HG03097 (cell line): ENCODE measurements around the gene DPP10.
"Not testable (repeated sequence)": the region's sequence is repeated elsewhere in the genome, so short reads cannot be mapped to it uniquely, and the experiment has no call there.

Experiments
- ATAC-seq: cut with Tn5 transposase; IDR thresholded peaks from one replicate; pipeline ENCODE4 v1.9.1; 2021; ENCODE audit not compliant: unreplicated experiment, low FRiP score

DPP10 gene

DNA sequence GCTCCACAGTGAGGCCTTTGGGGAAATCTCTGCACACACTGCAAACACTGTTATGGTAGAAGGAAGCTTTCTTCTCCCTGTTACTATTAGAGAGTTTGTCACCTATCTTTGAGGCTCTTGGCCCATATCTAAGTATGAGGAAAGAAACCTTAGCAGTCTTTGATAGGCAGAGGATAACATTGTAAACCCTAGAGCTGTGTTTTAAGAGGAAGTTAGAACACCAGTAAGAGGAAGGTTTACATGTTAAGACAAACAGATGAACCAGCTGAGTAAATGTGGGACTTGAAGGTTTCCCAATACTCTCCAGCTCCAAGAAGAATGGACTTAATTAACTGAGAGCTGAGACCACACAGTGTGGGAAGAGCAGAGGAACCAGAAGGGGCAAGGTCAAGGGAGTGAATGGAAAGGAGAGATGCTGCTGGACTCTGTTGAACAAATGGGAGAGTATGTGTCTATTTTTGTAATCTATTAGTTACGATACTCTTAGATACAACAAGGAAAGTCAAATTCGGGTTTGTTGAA, 257.0 kb downstream of the DPP10 start:
- no peak for ATAC-seq

DNA sequence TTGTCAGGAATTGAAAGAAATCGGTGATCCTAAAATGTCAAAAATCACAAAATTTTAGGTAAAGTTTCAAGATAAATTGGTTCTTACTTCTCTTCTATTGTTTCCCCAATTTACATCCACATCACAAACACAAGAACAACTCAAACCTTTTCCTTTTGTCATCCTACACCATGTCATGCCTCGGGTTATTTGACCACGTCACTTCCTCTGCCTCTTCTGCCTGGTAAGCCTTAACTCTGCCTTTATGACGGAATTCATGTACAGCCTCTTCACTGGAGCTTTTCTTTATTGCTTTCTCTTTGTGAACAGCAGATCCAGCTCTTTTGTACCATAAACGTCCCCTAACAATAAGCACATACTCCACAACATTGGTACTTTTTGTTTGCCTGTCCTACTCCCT, 258.0 kb downstream of the DPP10 start:
- no peak for ATAC-seq

DNA sequence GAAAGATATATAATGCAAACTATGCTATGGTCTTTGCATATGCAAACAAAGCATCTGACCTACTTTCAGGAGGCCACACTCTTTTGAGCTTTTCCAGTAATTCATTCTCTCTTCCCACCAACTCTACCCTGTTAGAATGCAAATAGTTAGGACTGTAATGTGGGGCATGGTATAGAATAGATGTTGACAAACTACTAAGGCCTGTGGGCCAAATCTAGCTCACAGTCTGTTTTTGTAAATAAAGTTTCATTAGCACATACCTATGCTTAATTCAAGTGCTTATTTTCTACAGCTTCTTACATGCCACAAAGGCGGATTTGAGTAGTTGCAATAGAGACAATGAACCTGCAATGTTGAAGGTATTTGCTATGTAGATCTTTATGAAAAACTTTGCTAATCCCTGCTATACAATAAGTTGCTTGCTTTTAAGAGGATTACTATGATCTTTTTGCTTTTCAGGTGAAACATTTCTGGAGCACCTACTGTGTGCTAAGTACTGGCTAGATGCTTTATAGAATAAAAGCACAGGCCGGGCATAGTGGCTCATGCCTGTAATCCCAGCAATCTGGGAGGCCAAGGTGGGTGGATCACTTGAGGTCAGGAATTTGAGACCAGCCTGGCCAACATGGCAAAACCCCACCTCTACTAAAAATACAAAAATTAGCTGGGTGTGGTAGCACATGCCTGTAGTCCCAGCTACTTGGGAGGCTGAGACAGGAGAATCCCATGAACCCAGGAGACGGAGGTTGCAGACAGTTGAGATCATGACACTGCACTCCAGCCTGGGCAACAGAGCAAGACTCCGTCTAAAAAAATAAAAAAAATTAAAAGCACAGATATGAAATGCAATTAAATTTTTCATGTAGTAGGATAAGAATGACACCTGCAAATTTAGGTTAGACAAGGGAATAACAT, 267.8 kb downstream of the DPP10 start:
- no peak for ATAC-seq

DNA sequence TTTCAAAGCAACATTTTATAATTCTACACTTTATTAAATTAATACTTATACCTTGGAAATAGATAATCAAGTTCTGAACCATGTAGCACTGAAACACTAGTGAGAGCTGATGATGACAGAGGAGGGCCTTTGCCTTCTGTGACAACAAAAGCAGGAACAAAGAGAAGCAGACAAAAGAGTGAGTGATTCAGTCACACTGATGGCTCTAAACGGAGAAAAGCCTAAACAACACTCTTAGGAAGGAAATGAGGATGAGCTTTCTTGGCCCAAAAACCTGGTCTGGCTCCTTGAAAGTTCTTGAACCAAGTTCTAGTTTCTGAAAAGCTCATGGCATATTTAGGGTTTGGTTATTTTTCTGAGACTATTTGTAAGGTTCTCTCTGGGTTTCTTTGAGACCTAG, 271.9 kb downstream of the DPP10 start:
- ATAC-seq = no peak

DNA sequence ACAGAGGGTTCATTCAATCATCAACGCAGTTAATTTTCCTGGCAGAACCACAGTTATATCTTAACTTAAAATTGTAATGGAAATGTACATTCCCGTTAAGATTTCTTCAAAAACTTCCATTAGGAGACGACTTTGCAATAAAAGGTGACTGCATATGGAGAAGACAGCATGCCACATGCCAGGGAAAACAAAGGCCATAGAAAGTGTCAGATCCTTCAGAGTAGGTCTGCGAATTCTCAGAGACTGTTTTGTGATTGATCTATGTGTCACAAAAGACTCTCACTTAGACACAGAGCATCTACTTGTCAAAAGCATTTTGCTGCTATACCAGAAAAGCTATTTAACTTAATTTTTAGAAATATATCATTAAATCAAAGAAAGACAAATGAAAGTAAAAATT, 274.6 kb downstream of the DPP10 start:
- no peak for ATAC-seq

DNA sequence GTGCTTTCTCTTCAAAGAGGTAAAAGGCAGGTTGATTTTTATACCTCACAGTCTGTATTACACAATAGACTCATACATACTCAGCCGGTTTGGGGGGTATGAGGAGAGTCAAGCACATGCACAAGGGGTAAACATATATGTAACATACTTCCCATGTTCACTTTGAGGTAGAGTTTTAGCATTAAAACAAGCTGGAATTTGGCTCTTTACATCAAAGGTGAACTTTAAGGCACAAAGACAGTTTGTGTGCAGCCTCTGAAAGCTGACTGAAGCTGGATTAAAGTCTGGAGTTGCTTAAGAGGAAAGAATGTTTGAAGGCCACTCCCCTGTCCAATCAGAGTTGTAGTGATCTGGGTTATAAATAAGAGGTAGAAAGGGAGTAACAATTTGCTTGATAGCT, 282.0 kb downstream of the DPP10 start:
- no peak for ATAC-seq

DNA sequence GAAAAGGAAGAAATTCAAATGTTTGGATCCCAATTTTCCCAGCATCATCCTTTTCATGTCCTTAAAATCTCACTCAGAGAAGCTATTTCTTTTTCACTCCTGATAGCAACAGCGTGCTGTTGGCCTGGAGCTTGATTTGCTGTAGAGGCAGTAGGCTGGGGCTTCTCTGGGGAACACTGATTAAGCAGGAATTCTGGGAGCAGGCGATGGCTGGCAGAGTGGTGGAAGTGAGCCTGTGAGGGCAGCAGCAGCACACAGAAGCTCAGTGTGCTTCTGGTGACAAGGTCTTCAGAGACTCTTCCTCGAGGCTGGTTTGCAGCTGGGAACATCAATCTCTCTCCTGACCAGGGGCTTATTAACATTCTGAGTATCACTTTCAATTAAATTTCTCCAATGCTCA, 284.6 kb downstream of the DPP10 start:
- no peak for ATAC-seq

DNA sequence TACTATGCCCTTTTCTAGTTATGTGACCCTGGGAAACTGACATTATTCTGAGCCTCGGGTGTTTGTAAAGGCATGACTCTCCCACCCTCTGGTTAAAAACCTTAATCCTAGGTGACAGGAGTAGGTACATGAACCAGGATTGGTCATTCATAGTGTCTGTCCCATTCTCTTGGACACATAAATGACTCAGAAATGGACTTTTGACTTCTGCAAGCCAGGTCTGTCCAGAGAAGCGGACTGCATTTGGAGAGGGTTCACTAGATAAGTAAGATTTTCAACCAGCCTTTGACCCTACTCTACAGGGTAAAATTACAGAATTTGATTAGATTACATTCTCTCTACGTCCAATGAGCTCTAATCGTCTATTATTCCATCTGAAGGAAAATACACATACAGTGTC, 285.9 kb downstream of the DPP10 start:
- ATAC-seq = no peak

DNA sequence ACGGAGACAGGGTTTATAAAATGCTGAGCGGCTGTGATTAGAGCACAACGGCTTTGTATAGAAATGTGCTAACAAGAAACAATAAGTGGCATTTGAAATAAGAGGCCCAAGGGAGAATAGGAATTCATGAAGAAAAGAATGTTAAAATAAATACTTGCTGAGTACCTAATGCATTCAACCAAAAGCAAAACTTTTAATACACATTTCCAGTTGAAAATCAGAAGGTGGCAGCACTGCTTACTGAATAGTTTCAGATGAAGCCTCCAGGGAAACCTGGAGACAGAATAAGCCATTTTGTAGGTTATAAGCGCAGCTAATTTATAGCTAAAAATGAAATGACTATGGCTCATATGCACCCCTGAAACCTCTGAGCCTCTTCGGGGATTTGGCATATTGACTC, 286.6 kb downstream of the DPP10 start:
- ATAC-seq = no peak

DNA sequence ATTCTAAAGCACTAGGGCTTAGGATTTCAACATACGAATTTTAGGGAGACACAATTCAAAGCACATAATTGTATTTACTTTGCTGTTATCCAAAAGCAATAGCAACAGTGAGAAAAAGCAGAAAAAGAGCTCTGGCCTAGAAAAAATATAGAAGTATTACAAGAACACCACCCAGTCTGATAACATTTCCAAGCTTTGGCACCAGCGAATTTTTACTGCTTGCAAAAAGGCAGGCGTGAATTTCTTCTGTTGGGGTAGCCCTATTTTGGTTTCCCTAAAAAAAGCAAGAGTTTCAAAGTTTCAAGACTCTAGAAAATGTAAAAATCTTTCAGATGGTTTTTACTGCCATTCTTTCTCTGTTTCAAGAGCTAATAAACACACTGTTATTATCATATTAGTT, 292.7 kb downstream of the DPP10 start:
- ATAC-seq = no peak

DNA sequence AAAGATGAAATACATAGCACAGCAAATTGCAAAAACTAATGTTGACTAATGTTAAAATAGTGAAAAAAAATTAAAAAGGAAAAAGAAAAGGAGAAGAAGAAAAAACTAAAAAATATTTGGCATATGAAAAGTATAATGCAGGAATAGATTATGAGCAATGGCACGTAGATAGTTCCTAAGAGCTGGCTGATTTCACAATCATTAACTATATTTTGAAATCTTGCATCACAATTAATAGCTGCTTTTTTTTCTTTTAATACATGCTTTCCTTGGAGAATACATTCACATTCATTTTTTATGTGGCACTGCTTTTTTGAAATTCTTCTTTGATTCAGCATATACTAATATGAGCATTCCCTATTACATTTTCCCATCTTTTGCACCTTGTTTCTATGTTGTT, 299.8 kb downstream of the DPP10 start:
- ATAC-seq = no peak

DNA sequence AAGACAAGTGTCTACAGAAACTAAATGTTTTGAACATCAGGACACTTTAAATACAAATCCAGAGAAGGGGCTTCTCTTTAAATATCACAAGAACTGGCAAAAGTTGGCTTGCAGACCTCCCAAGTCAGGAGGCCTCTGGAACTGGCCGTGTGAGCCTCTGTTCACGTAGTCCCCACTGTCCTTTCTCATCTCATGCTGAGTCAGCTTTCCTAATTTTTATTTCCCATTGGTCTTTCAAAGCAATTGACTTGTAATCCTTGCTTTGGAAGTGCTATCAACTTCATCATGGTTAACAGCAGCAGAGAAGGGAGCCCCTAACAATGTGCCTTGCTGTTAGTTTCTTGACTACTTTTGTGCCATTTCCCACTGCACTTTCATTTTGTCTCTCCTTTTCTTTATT, 303.3 kb downstream of the DPP10 start:
- no peak for ATAC-seq

DNA sequence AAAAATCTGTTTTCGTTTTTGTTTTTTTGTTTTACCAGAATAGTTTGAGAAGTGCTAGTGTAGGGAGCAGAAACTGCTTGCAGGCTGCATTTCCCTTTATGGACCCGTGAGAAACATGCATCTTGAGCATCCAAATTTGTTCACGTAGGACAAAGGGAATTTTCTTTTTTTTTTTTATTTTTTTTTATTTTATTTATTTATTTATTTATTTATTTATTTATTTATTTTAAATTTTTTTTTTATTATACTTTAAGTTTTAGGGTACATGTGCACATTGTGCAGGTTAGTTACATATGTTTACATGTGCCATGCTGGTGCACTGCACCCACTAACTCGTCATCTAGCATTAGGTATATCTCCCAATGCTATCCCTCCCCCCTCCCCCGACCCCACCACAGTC, 305.7 kb downstream of the DPP10 start:
- not testable (repeated sequence) for ATAC-seq

DNA sequence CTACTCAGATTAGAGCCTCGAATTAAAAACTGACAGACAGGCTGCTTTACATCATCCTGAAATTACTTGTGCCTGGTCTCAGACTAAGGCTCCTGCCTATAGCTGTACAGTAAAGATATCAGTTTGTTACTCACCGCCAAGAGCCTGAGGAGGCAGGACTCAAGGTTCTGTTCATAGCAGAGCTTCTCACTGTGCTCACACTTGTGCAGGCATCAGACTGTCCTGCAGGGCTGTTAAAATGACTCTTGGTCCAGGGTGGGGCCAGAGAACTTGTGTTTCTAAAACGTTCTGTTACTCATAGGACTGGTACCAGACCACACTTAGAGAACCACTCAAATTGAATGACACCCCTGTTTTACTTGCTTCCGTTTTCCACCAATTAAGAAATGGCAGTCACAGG, 310.0 kb downstream of the DPP10 start:
- no peak for ATAC-seq

DNA sequence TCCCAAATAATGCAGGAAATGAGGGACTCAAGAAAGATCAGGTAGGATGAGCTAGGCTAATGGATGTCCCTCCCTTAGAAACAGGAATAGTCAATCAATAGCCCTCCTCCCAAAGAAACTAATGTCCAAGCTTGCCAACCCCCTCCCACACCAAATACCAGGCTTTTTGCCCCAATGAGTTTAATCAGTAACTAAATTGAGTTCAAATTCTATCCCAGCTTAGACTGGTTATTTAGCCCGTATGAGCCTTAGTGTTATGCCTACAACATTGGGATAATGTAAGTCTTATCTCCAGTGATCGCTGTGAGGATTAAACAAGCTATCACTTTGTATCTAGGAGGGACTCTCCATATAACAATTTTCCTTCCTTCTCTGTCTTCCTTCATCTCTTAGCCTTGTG, 310.7 kb downstream of the DPP10 start:
- ATAC-seq = no peak

DNA sequence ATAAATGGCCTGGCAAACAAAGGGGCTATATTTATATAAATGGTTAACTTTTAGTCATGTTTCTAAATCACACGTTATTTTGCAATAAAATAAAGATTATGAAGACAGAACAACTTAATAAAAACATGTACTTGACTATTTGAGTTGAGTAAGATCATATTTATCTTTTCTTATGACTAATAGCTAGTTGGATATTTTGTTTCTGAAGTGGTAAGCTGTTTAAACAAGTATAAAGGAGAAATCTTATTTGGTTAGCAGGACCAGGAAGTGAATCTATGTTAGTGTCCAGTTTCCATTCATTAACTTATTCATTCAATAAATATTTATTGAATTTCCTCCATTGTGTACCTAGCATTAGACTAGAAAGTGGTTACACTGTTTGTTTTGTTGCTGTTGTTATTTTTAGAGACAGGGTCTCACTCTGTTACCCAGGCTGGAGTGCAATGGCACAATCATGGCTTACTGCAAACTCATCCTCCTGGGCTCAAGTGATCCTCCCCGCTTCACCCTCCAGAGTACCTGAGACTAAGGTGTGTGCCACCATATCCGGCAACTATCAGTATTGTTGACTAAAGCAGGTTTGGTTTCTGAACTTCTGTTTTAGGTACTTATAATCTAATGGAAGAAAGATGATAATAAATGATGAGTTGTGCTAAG, 312.6 kb downstream of the DPP10 start:
- no peak for ATAC-seq

DNA sequence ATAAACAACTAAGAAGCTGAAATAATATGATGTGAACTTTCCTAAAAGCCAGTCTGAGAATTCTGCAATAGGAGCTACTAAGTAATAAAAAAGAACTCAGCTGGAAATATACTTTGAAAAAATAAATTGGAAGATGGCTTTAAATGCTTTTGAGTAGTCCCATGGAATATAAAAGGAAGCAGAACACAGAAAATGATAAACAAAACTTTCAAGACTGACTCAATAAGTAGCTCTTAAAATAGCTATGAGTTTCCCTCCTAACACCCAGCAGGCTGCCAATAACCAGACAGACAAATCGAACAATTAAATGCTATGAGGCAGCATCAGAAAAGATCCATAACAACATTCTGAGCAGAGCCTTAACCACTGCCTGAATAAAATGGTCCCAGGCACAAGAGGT, 319.9 kb downstream of the DPP10 start:
- ATAC-seq = no peak

DNA sequence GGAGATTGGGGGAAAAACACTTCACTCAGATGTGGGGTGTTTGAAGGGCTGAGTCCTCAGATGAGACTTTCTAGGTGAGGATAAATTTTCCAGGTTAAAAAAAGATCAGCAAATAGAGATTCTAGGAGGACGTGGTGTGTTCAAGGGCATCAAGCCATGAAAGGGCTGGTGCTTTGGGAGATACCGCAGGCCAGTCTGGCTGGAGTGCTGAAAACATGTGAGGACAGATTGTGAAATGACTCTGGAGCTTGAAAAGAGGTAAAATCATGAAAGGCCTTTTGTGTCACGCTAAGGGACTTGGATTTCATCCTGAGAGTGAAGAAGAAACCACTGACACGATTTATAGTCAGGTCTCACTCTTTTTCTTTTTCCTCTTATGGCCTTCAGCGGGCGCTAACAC, 320.5 kb downstream of the DPP10 start:
- ATAC-seq = no peak

DNA sequence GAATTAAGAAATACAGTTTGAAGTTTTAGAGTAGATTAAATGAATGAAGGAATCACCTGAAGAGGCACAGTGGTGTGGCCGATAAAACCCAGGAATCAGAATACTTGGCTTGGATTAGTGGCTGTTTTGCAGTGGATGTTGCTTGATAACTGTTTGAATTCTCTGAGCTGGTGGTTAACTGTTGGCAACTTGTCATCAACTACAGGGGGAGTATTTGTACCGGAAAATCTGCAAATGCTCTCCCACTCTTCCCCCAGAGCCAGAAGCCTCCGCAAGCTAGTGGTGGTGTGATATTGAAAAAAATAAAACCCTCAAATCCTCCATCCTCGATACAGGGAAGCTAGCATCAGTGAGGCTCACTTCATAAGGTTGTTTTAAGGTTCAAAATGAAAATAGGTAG, 326.7 kb downstream of the DPP10 start:
- no peak for ATAC-seq

DNA sequence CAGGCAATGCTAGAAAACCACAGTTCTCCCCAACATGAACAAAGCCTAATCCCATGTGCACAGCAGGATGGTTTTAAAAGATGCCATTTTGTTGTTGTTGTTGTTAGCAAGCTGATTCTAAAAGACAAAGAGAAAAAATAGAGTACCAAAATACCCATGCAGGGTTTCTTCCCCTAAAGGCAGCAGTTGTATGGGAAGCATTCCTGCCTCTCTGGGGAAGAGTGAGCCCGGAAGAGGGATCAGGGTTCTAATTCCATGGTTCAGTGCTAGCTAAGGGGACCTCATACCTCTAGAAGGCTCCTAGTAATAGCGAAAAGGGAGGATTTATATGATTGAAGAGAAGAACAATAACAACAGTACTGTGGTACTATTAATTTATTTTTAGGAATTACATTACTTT, 327.6 kb downstream of the DPP10 start:
- ATAC-seq = no peak

DNA sequence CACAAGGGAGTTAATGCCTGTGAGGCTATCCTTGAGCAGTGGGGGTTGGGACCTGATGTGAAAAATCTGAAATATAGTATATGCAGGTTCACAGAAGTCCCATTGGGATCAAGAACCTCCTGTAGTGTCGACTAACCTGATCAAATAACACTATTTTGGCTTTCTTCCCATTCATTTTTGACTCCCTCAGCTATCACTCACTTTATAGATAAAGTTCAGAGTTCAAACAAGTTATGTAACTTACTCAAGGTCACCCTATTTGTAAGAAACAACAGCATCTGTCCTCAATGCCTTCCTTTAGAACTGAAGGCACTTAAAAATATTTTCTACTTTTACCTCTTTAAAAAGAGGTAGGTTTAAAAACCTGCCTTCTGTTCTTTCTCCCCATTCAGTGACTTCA, 341.6 kb downstream of the DPP10 start:
- no peak for ATAC-seq
